Kidney glomerular epithelial cell (primary cell): Measurements from ENCODE around the gene ANXA6.

Experiments
- DNase-seq: peaks from one replicate; lab custom pipeline; 2025; lab: John Stamatoyannopoulos, UW

ANXA6 gene

DNA sequence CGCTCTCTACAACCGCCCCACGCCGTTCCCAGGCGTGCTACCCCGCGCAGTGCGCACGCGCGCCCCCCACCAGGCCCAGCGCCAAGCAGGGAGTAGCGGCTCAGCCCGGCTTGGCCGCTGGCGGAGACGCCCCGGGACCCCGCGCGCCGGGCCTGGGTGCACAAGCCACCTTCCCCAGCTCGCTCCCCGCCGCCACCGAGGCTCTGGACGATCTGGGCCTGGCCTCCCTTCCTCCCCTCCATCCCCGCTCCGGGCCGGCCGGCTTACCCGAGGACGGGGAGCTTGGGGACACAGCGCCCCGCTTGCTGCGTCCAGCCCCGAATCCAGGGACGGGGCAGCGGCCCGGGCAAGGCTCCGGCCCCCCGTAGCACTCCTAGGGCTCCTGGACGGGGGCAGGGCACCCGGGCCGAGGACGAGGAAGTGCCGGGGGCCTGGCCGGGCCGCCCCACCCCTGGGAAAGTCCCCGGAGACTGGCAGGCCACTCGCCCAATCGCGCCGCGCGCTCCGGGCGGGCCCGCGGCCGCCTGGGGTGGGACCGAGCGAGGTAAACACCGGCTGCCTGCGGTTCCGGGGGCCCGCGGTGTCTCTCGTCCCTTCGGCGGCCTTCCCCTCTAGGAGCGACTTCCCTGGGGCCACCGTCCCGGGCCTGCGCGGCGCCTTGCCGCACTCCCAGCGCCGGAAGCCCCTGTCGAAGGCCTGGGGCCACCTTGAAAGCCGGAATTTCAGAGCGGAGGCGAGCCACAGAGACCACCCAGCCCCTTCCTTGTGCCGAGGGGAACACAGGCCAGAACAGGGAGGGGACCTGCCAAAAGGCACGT lies 76.8 kb downstream of the ANXA6 start, which contains the start of gene TNIP1:
TSS of gene TNIP1 (minus strand) at position 422 of the 818 bp plus-strand sequence. CDS start 15,939 bp downstream, outside the sequence.
- DNase-seq, result peak; percentile 74

DNA sequence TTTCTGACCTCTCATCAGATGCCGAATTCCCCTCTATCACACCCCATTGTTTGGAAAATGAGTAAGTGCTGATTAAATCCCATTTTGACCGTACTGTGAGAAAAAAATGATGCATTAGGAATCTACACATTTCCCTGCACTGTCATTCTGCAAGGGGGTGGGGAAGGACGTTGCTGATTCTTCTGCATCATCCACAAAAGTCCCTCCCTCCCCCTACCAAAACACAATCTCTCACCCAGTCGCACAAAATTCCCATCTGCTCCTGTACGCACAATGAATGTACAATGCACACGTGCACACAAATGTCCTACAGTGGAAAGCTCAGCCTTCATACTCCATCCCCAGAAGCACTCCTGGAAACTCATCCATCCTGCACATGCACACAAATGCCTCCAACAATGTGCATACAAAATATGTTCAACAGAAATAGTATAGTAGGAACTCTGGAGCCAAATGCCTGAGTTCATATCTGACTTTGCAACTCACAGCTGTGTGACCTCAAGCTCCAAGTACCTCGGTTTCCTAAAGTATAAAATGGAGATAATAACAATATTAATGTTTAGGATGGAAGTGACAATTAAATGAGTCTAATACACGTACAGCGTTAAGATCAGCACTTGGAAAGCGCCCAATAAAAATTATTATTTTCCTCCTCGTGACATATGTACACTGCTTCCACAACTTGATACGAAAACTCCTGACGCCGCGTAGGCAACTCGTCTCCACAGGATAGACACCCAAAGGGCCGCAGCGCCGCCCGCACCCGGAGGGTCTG lies 77.6 kb downstream of the ANXA6 start:
- DNase-seq, result peak; percentile 56

DNA sequence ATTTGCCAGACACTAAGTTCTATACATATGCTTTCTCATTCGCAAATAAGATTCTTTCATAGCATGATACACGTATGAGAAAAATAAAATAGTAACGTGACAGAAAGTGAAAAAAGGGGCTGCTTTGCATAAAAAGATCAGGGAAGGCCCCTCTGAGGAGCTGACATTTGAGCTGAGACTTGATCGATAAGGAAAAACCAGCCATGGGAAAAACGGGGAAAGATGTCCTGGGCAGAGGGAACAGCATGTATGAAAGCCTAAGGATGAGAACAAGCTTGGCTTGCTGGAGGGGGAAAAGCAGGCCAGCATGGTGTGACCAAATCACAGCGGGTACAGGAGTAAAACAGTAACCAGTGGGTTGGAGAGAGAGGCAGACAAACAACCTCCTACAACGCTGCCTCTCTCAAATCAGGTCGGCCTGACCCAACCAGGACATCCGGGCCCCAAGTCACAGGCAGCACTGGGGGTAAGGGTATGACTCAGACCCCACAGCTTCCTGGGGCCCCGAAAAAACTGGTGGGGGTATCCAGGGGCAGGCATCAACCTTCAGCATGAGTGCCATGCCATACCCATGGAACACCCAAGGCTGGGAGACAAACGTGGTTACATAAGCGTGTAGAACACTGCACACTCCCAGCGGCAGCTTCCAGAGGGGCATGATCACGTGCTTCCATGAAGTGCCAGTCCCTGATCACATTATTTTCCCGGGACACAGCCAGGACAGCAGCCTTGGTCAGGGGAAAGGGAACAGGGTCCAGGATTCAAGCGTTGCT lies 78.9 kb downstream of the ANXA6 start:
- DNase-seq, result peak; percentile 51

DNA sequence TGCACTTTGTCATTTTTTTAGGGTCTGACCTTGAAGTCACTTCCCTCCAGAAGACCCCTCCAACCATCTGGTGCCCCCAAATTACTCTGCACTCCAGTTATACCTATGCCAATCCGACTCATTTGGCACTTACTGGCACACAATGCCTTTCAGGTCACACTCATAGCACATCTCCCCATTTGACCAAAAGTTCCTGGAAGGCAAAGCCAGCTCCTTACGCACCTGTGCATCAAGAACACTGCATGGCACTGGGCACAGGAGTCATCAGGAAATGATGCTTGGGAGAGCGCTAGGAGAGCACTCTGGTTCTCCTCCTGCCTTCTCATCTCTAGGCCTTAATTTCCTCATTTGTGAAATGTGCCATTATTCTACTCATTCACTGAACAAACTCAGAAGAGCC lies 79.6 kb downstream of the ANXA6 start:
- no peak for DNase-seq

DNA sequence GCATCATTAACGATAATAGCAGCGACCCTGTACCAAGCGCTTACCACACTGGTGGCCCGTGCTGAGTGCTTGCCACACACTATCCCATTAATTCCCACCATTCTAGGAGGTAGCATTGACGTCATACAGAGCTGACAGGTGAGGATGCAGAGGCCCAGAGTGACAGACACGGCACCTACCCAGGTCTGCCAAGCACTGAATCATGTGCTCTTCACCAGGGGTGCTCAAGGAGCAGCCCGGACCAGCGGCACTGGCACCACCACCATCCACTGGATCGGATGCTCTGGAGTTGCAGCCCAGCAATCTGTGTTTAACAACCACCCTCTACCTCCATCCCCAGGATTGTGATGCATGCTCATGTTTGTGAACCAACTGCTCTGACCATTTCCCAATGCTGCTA lies 80.2 kb downstream of the ANXA6 start:
- DNase-seq, result no peak

DNA sequence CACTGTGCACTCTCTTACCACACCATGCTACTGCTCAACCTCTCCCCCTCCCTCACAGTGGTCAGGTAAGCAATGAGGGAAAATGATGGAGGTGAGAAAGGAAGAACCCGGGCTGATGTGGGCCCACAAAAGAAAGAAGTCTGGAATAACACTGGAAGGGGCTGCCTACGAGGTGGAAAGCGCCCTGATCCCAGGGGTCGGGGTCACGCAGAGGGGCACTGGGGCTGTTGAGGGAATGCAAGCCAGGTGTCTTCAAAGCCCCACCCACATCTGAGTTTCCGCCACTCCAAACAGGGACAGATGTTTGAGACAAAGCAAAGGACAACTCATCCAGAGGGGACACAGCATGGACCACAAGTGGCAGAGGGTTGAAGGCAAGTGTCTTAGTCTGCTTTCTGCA lies 81.0 kb downstream of the ANXA6 start:
- no peak for DNase-seq

DNA sequence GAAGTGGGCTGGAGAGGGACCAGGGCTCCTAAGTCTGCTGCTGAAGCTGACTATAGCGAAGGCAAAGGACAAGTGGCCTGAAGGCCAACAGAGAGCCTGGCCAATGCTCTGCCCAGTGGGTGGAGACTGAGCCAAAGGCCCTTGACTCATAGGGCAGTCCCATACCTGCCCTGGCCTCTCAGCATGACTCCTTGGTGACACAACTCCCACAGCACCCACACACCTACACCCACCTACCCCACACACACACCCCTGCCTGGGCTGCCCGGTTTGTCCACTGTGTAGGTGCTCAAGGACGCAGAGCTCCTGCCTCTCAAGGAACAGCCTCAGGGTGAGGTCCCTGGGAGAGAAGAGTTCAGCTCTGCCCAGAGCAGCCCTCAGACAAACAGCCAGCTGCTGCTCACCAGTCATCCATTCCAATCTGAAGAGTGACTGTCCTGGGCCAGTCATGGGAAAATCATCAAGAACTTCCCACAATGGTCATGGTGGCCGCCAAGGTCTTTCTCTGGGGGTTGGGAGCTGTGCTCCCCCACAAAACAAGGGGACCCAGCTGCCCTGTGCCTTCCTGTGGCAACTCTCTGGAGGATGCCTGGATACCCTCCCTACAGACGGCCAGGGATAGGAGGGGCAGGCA lies 81.8 kb downstream of the ANXA6 start:
- DNase-seq, result peak; percentile 55

DNA sequence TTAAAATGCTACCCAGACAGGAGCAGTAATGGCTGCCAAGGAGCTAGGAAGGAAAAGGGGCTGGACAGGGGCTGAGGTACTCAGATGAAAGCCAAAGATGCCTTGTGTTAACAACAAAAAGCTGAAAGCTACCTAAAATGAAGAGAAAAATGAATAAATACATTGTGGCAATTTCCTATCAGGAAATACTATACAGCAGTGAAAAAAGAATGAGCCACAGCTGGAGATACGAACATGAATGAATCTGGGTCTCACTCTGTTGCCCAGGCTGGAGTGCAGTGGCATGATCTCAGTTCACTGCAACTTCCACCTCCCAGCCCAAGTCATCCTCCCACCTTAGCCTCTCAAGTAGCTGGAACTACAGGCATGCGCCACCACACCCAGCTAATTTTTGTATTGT lies 83.0 kb downstream of the ANXA6 start:
- DNase-seq, result no peak

DNA sequence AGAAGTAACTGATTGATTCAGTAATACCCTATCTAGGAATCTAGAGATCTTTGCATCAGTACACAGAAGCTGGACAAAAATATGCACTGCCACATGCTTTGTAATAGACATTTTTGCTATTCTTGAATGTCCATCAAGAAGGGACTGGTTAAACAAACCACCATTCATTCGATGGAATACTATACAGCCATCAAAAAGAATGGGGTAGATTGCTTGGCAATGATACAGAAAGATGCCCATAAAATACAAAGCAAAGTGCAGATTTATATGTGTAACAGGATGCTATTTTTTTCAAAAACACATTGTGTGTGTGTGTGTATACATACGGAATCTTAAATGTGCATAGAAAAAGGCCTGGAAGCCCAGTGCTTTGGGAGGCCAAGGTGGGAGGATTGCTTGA lies 84.3 kb downstream of the ANXA6 start:
- DNase-seq, result no peak

DNA sequence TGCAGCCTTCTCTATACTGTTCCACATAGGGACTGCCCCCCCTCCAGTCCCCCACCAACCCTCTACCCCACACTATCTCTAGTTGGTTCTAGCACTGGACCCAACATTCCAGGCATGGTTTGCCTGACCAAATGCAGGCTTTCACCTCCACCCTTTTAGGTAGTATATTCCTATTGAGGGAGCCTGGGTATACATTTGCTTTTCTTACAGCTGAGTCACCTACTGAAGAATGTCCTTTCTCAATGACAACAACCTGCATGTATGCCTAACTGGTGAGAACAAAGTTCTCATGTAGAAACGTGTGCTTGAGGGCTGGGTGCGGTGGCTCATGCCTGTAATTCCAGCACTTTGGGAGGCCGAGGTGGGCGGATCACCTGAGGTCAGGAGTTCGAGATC lies 85.0 kb downstream of the ANXA6 start:
- DNase-seq, result peak; percentile 70

DNA sequence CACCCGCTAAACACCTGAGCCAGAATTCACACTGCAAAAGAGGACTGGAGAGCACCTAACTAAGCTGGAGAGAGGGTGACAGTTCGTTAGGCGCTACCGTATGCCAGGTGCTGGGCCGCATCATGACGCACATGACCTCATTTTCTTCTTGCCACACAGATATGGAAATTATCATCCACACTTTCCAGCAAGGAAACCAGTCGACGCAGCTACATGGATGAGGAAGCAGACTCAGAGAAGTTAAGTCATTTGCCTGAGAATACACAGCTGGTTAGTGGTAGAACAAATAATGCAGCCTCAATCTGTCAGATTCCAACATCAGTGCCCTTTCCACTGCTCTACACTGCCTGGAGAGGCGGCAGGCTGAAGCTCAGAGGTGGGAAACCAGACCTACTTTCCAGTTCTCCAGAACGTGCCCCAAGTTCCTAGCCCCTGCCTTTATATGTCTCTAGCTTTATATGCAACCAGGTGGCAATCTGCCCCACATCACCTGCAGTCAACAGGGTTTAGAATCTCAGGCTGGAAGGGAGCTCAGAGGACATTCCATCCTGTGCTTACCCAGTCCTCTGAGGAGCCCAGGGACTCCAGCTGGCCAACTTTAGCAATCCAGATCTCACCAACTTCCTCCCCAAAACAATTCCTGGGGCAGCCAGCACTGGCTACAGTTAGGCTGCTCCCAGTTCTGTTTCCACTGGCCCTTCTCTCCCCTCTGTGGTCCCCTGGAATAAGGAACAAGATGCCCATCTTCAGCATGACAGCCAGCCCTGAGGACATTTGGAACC lies 85.5 kb downstream of the ANXA6 start:
- DNase-seq, result no peak

DNA sequence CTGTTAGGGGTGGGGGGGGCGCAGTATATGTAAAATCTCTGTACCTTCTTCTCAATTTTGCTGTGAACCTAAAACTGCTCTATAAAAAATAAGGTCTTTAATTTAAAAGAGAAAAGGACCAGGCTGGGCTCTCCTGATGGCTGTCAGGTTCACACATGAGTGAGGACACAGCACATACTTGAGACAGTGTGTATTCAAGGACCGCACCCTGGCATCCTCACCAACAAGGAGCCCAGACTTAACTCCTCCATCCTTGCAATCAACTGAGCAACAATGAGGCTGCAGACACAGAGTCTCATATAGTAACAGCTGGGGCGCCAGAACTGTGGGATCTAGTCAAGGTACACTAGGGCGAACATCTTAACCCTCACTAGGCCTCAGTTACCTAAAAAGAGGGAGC lies 86.6 kb downstream of the ANXA6 start:
- no peak for DNase-seq

DNA sequence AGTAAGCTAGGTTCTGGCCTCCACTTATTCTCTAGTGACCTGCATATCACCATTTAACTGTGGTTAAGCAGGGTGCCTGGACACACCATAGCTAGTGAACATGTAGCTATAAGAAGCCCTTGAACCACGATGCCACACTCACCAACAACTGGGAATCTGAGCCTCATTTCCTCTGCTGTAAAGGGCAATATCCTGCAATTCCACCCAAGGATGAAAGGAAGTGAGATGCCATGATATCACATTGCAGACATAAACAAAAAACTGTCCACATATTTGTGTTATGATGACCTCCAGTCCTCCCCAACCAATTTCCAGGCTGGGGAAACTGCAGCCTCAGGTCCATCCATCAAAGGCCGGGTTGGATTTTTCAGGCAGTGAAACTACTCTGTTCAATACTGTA lies 87.1 kb downstream of the ANXA6 start:
- no peak for DNase-seq

DNA sequence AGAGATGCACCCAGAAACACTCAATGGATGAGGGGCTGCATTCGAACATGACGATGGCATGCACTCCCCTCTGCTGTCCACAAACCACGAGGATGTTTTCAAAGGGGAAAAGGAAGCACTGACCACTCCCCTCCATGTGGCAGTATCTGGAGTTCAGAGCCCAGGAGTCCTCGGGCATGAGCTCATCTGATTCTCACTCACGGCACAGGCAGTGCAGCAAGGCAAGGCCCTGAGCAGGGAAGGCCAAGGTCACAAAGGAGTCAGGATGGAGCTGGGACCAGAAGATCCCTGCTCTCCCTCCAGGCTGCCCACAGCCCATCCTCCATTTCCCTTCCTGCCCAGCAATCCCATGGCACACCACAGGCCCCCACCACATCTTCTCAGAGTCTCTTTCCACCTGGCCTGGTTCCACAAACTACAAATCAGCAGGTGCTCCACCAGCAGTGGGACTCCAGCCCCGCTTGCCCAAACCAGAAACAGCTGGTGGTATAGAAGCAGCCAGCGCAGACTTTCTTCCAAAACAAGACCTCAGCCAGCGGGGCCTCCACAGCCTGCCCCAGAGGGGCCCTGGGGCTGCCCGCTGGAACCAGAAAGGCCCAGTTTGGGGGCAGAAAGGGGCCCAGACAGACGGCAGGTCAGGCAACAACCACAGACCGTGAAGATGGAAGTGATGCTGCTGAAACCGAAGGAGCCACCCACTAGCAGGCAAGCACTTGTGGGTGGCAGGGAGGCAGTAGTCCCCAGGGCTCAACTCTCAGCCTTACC lies 89.0 kb downstream of the ANXA6 start:
- DNase-seq, result peak; percentile 82

DNA sequence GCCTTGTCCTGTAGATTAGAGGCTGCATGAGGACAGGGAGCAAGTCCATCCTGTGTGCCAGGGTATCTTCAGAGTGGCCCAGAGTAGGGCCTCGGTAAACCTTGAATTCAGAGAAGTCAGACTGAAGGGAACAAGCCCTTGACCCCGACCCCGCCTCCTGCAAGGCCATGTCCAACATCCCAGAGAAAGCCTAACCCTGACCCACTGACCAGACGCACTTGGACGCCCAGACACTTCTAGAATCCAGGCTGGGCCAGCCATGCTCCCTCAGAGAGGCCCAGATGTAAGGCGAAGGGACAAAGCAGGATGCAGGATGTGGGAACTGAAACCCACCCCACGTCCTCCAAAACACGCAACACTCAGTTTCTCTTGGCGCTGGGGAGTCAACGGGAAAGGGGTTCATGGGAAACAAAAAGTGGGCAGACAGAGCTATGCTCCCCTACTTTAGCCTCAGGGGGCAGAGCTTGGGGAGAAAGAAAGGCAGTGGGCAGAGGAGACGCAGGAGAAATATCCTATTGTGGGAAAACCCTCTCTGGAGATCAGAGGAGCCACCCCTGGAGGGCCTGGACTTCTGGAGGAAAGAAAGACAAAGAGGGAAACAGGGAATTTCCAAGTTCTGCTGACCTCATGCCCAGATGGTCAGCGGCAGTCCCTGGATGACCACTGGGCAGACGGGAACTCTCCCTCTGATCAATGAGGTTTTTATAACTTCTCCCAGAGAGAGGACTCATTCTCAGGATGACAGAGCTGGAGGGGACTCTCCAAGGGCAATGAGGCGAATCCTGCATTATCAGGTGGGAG lies 89.7 kb downstream of the ANXA6 start:
- peak; percentile 82 for DNase-seq

DNA sequence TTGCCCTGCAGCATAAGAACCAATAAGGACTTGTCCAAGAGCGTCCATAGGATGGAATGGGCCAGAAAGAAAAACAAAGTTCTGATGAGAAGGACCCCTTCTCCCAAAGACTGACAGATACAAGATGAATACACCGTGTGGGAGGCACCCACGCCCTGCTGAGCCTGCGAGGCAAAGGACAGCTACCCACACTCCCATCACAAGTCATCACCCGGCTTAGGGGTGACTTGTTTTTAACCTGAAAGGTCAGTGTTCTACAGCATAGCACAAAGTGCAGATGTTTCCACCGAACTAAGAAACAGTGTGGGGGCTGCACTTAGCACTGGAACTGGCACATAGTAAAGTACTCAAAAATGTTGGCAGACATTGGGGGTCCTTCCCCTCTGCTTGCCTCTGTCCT lies 90.7 kb downstream of the ANXA6 start:
- no peak for DNase-seq

DNA sequence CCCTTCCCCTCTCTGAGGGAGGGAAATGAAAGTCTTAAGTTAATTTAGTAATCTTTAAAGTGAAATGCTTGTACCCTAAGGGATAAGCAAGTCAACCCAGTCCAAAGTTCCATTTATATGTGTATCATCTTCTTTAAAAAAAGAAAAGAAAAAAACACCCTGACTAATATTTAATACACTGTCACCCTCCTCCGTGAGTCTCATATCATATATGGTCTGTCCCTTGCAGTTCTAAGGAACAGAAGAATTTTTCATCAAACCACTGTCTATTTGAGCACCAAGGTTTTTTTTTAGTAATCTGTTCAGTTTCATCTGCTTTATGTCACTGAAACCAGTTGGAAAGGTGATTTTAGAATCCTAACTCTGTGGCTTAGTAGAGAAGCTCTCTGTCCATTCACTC lies 92.0 kb downstream of the ANXA6 start:
- no peak for DNase-seq

DNA sequence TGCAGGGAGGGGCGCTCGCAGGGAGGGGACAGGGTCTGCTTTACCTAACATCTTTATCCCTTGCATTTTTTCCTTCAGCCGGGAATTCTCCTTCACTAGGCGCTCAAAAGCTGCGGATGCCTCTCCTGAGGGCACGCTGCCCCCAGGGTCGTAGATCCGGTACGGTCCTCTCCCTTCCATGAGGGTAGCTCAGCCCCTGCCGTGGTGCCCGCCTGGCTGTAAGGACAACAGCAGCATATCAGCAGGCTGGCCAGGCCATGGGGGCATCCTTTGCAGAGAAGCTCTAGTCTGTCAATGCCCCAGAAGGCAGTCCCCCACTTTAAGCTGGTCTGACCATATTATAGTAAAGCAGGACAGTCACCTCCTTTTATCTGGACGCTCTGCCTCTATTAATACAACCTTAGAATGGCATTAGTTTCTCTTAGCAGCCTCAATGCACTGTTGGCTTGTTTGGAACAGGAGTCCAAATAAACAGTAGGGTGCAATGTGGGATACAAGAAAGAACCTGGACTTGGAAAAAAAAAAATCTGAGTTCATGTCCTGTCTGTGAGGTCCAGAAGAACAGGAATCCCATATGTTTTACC lies 92.6 kb downstream of the ANXA6 start:
- DNase-seq, result no peak
